KG1 (cell line): ENCODE measurements around the gene NAA38.

ENCODE experiments used
- DNase-seq: peaks from one replicate; lab custom pipeline; 2025; lab: John Stamatoyannopoulos, UW

The NAA38 gene

GRCh38 chr17:7852919-7853690 is 4.3 kb downstream of the NAA38 start:
- no peak for DNase-seq

- no peak for DNase-seq
These were observed 5.1 kb downstream of the NAA38 start for GRCh38 chr17:7852262-7852670.

- peak; percentile 24 for DNase-seq
These were observed 5.7 kb downstream of the NAA38 start for GRCh38 chr17:7851438-7852261.

- no peak for DNase-seq
These were observed 6.5 kb downstream of the NAA38 start for GRCh38 chr17:7850701-7851437.

- DNase-seq: no peak
These were observed 7.4 kb downstream of the NAA38 start for GRCh38 chr17:7849751-7850504.

- DNase-seq: no peak
These were observed 8.1 kb downstream of the NAA38 start for GRCh38 chr17:7849130-7849750.

GRCh38 chr17:7848739-7849129 is 8.6 kb downstream of the NAA38 start:
- DNase-seq: no peak

GRCh38 chr17:7848131-7848579 is 9.2 kb downstream of the NAA38 start:
- no peak for DNase-seq

GRCh38 chr17:7846765-7847661 is 10.3 kb downstream of the NAA38 start:
- DNase-seq: no peak

GRCh38 chr17:7846063-7846735 is 11.2 kb downstream of the NAA38 start:
- DNase-seq: no peak

- DNase-seq: no peak
These were observed 11.8 kb downstream of the NAA38 start for GRCh38 chr17:7845359-7846062.

- DNase-seq: peak; percentile 25
These were observed 12.8 kb downstream of the NAA38 start for GRCh38 chr17:7844292-7845154.

- DNase-seq: peak; percentile 27
These were observed 13.6 kb downstream of the NAA38 start for GRCh38 chr17:7843536-7844291.

- no peak for DNase-seq
These were observed 14.2 kb downstream of the NAA38 start for GRCh38 chr17:7843257-7843535.

- peak; percentile 43 for DNase-seq
These were observed 14.7 kb downstream of the NAA38 start for GRCh38 chr17:7842380-7843256.

GRCh38 chr17:7841915-7842379 is 15.4 kb downstream of the NAA38 start:
- peak; percentile 41 for DNase-seq
